Ascending aorta (tissue), 2 donors: ENCODE results near the gene CLMP. TPM values are rescaled to one million over a fixed set of nuclear protein-coding genes. Genes with fewer than 3 reads are reported as not detected.

Experiments
- DNase-seq, 2 donors: peaks; one replicate each; pipeline ENCODE4 v3.0.0-alpha.2; 2019; ENCODE audit warnings: low spot score in 2 of 2
- H3K27ac ChIP-seq, 2 donors: fragments of 200-600 bp; sonication (generic); one replicate each; pipeline ENCODE4 v1.5.1; 2016 to 2017; ENCODE audit warnings: mild to moderate bottlenecking in 1 of 2
- H3K27me3 ChIP-seq: fragments of 200-600 bp; sonication (generic); one replicate; pipeline ENCODE4 v1.5.1; 2017
- H3K36me3 ChIP-seq, 2 donors: fragments of 200-600 bp; sonication (generic); one replicate each; pipeline ENCODE4 v1.5.1; 2016
- H3K4me1 ChIP-seq, 2 donors: fragments of 200-600 bp; sonication (generic); one replicate each; pipeline ENCODE4 v1.5.1; 2016 to 2017; ENCODE audit warnings: mild to moderate bottlenecking in 1 of 2
- H3K4me3 ChIP-seq, 2 donors: fragments of 200-600 bp; sonication (generic); one replicate each; pipeline ENCODE4 v1.5.1; 2016 to 2017; ENCODE audit warnings: mild to moderate bottlenecking in 1 of 2
- H3K9me3 ChIP-seq, 2 donors: fragments of 200-600 bp; sonication (generic); one replicate each; pipeline ENCODE4 v1.5.1; 2016
- CTCF ChIP-seq, 3 experiments: fragments of 200-600 bp in 2 of 3; fragments of 450-650 bp in 1 of 3; sonication (generic) in 2 of 3; IDR thresholded peaks; one replicate each; pipeline ENCODE4 v1.5.1; 2016 to 2019; ENCODE audit warnings: antibody characterized with exemption in 3 of 3, mild to moderate bottlenecking in 1 of 3, moderate library complexity in 1 of 3
- intact Hi-C: fragments of 100-400 bp; cut with DNase I; formaldehyde crosslinking; loops from one replicate; pipeline ENCODE4 v1.15.1; 2023
- total RNA-seq: library from RNA; depleted of rRNA; stranded (reverse); fragments of >200 nt; gene quantifications from one replicate; pipeline ENCODE4 v1.1.0, GENCODE V29; 2016

Gene CLMP
- total RNA-seq, 1 donor from 2014 or later = 70.6 TPM

- Histone ChIP-seq H3K4me1 (peaks cover 2 to 40% of the 10 kb centered on the region in 2 donors), H3K9me3 (no peaks in the 10 kb centered on the region), H3K27ac (peak overlapping the region in 1 of 2 donors; percentile 87), H3K27me3 (no peaks in the 10 kb centered on the region), H3K4me3 (no peak overlapping the region), H3K36me3 (no peaks in the 10 kb centered on the region)
- intact Hi-C loops = loop anchor here (1.0 to 10.0 kb wide), 3 partner anchors 8 to 935 kb away; partner anchors contain the start of gene CLMP
- no peak for DNase-seq
- TF ChIP-seq CTCF (IDR thresholded peaks at IDR 0.05) = no peak
These were observed 65.1 kb downstream of the CLMP start for GRCh38 chr11:123129920-123130319.

- intact Hi-C loops = no loop called here
- no peak for DNase-seq
- H3K27ac ChIP-seq = peak overlapping the region; percentile 32 to 40
These were observed 69.9 kb downstream of the CLMP start for GRCh38 chr11:123125169-123125568.

GRCh38 chr11:123122852-123123251, 72.2 kb downstream of the CLMP start:
- H3K9me3 ChIP-seq = no peaks in the 10 kb centered on the region
- no peak for TF ChIP-seq CTCF (IDR thresholded peaks at IDR 0.05)
- peak overlapping the region; percentile 4 to 18 for H3K4me3 ChIP-seq
- H3K27ac ChIP-seq = peak overlapping the region; percentile 89 to 91
- no peak for DNase-seq
- no peaks in the 10 kb centered on the region for H3K27me3 ChIP-seq
- peaks cover 3 to 31% of the 10 kb centered on the region in 2 donors for H3K4me1 ChIP-seq
- no peaks in the 10 kb centered on the region for H3K36me3 ChIP-seq
- intact Hi-C loops = loop anchor here (1.0 to 2.0 kb wide), 2 partner anchors 7 to 36 kb away; no protein-coding TSS in a partner anchor

More at GRCh38 chr11:123125169-123125568, 69.9 kb downstream of the CLMP start:
- Histone ChIP-seq H3K4me3 (no peak overlapping the region), H3K27me3 (no peaks in the 10 kb centered on the region), H3K36me3 (no peaks in the 10 kb centered on the region), H3K4me1 (peaks cover 3 to 29% of the 10 kb centered on the region in 2 donors), H3K9me3 (no peaks in the 10 kb centered on the region)
- TF ChIP-seq CTCF (IDR thresholded peaks at IDR 0.05) = no peak

GRCh38 chr11:123122341-123122740, 72.7 kb downstream of the CLMP start:
- Histone ChIP-seq H3K27ac (peak overlapping the region; percentile 89 to 91), H3K27me3 (no peaks in the 10 kb centered on the region), H3K4me3 (peak overlapping the region in 1 of 2 donors; percentile 4), H3K4me1 (peaks cover 3 to 31% of the 10 kb centered on the region in 2 donors), H3K36me3 (no peaks in the 10 kb centered on the region), H3K9me3 (no peaks in the 10 kb centered on the region)
- no peak for TF ChIP-seq CTCF (IDR thresholded peaks at IDR 0.05)
- intact Hi-C loops = loop anchor here (1.0 to 2.0 kb wide), 2 partner anchors 8 to 36 kb away; no protein-coding TSS in a partner anchor
- DNase-seq = peak in 1 of 2 donors; percentile 89

- intact Hi-C loops = no loop called here
- Histone ChIP-seq H3K4me3 (no peak overlapping the region), H3K9me3 (no peaks in the 10 kb centered on the region), H3K4me1 (peaks cover 0 to 27% of the 10 kb centered on the region in 2 donors), H3K36me3 (no peaks in the 10 kb centered on the region), H3K27me3 (no peaks in the 10 kb centered on the region), H3K27ac (peak overlapping the region in 1 of 2 donors; percentile 83)
- DNase-seq = no peak
- no peak for TF ChIP-seq CTCF (IDR thresholded peaks at IDR 0.05)
These were observed 78.6 kb downstream of the CLMP start for GRCh38 chr11:123116486-123116885.
